Esophagus squamous epithelium (tissue), 5 donors: ENCODE data around the gene JADE1. TPM values are rescaled to one million over a fixed set of nuclear protein-coding genes. Genes with fewer than 3 reads are reported as not detected.

ENCODE experiments used
- DNase-seq: peaks from one replicate; lab custom pipeline; 2025; lab: John Stamatoyannopoulos, UW
- H3K27ac ChIP-seq, 4 donors: fragments of 200-600 bp; sonication (generic); one replicate each; pipeline ENCODE4 v1.5.1; 2016 to 2019; ENCODE audit warnings: mild to moderate bottlenecking in 1 of 4
- H3K27me3 ChIP-seq, 4 donors: fragments of 200-600 bp; sonication (generic); 1 replicate in 3 of 4; 2 replicates in 1 of 4; pipeline versions ENCODE4 v1.5.1 to v1.6.0; 2017 to 2021; ENCODE audit warnings: antibody characterized with exemption in 1 of 4
- H3K36me3 ChIP-seq, 3 donors: fragments of 200-600 bp; sonication (generic); one replicate each; pipeline ENCODE4 v1.5.1; 2016 to 2019
- H3K4me1 ChIP-seq, 3 donors: fragments of 200-600 bp; sonication (generic); one replicate each; pipeline ENCODE4 v1.5.1; 2017 to 2019
- H3K4me3 ChIP-seq, 4 donors: fragments of 200-600 bp; sonication (generic); 1 replicate in 3 of 4; 2 replicates in 1 of 4; pipeline ENCODE4 v1.5.1; 2016 to 2019; ENCODE audit warnings: mild to moderate bottlenecking in 2 of 4, moderate library complexity in 1 of 4
- H3K9me3 ChIP-seq, 3 donors: fragments of 200-600 bp; sonication (generic); one replicate each; pipeline ENCODE4 v1.5.1; 2016 to 2019
- CTCF ChIP-seq, 6 experiments: fragments of 450-650 bp in 4 of 6; fragments of 200-600 bp in 2 of 6; sonication (generic) in 2 of 6; IDR thresholded peaks; one replicate each; pipeline ENCODE4 v1.5.1; 2016 to 2019; ENCODE audit warnings: antibody characterized with exemption in 6 of 6, mild to moderate bottlenecking in 4 of 6, moderate library complexity in 4 of 6
- POLR2A ChIP-seq, 4 donors: fragments of 450-650 bp; IDR thresholded peaks; one replicate each; pipeline ENCODE4 v1.6.1; 2017; ENCODE audit warnings: antibody characterized with exemption in 4 of 4, mild to moderate bottlenecking in 4 of 4, moderate library complexity in 3 of 4
- whole genome bisulfite sequencing, 2 donors: methylation state at CpG; one replicate each; pipeline ENCODE4 v1.1.5; 2018; 5-methylcytosine and 5-hydroxymethylcytosine counted together
- intact Hi-C: fragments of 100-400 bp; cut with DNase I; formaldehyde crosslinking; loops from one replicate; pipeline ENCODE4 v1.15.0; 2022
- total RNA-seq, 4 donors: library from RNA; depleted of rRNA; stranded (reverse); fragments of >200 nt; gene quantifications; one replicate each; pipeline ENCODE4 v1.1.0, GENCODE V29; 2016
- donor health status: DM: yes; HTN: yes; CAD: no.

The JADE1 gene
- total RNA-seq, 4 donors from 2014 or later: 3.6 to 27.1 (median 8.3) TPM

- Histone ChIP-seq H3K4me3 (no peak overlapping the region), H3K4me1 (no peaks in the 10 kb centered on the region), H3K36me3 (peaks cover 0 to 10% (median 0%) of the 10 kb centered on the region in 3 donors), H3K9me3 (no peaks in the 10 kb centered on the region), H3K27ac (no peak overlapping the region), H3K27me3 (no peaks in the 10 kb centered on the region)
- TF ChIP-seq CTCF (IDR thresholded peaks at IDR 0.05) (no peak), POLR2A (IDR thresholded peaks at IDR 0.05) (no peak)
- DNase-seq: no peak
- intact Hi-C loops: no loop called here
- 90 to 91% methylated on average over 3 of the region's 3 CpGs for WGBS, 2 donors
Observed at GRCh38 chr4:128921954-128922353, 112.5 kb downstream of the JADE1 start.
